Measurements from ENCODE around the gene ADAMTS3. TPM values are rescaled to one million over a fixed set of nuclear protein-coding genes. Genes with fewer than 3 reads are reported as not detected.
A peak's percentile ranks its signal among the peaks of the same experiment; 100 is the strongest.

ADAMTS3 gene
- 0.64 TPM for polyA plus RNA-seq (2013, experiment 1 of 2)
- 0.57 TPM for polyA plus RNA-seq (2013, experiment 2 of 2)

GRCh38 chr4:72568959-72569718 lies at the start of gene ADAMTS3:
Gene ADAMTS3, minus strand, starts transcription at chr4:72569221. Its CDS starts 459 bp downstream, at chr4:72568762.
- Histone ChIP-seq H3K27ac (replicated peaks; ENCODE audit: low read length) (peak within 1 kb of the TSS; percentile 74), H3K9me3 (replicated peaks in 1 of 2; ENCODE audit: control insufficient read depth in 2 of 2, insufficient read depth in 1 of 2, low read depth in 1 of 2, low read length in 2 of 2) (no peaks in the 10 kb centered on the region), H3K79me1 (ENCODE audit: low read depth, low read length) (no peaks in the 10 kb centered on the region), H4K91ac (ENCODE audit: low read depth, low read length, poor library complexity) (no peak within 1 kb of the TSS), H2BK5ac (ENCODE audit: low read length) (peak within 1 kb of the TSS; percentile 87), H3K27me3 (ENCODE audit: control insufficient read depth in 3 of 3, insufficient read depth in 3 of 3, low read depth in 1 of 3, low read length in 3 of 3) (no peaks in the 10 kb centered on the region), H3K36me3 (replicated peaks in 1 of 2; ENCODE audit: control insufficient read depth in 2 of 2, insufficient read depth in 2 of 2, low read length in 2 of 2) (no peaks in the 10 kb centered on the region), H2AK5ac (ENCODE audit: low read depth, low read length) (no peak within 1 kb of the TSS), H3K4me2 (ENCODE audit: insufficient read depth, low read length, poor library complexity, severe bottlenecking) (peak within 1 kb of the TSS; percentile 92), H3K4ac (ENCODE audit: low read length) (no peak within 1 kb of the TSS), H2AFZ (ENCODE audit: low read length) (peak within 1 kb of the TSS; percentile 98), H3K23ac (ENCODE audit: low read depth, low read length, poor library complexity) (peak within 1 kb of the TSS; percentile 6), H3K14ac (ENCODE audit: low read length) (no peak within 1 kb of the TSS), H2BK15ac (ENCODE audit: low read length) (peak within 1 kb of the TSS; percentile 7), H2BK120ac (ENCODE audit: low read depth, low read length) (no peak within 1 kb of the TSS), H3K4me1 (ENCODE audit: control insufficient read depth in 2 of 2, insufficient read depth in 1 of 2, low read depth in 1 of 2, low read length in 2 of 2) (peaks cover 1 to 10% of the 10 kb centered on the region in 2 donors), H2BK12ac (ENCODE audit: low read length) (no peak within 1 kb of the TSS), H3K18ac (ENCODE audit: low read length) (peak within 1 kb of the TSS; percentile 98), H3K4me3 (ENCODE audit: low read length in 2 of 2) (peak within 1 kb of the TSS; percentile 63 to 83), H4K8ac (ENCODE audit: low read depth, low read length) (no peak within 1 kb of the TSS), H3K9ac (ENCODE audit: low read depth, low read length, poor library complexity) (peak within 1 kb of the TSS; percentile 79)
- peak; percentile 76 for DNase-seq (ENCODE audit: low spot score)
- WGBS, 2 donors (ENCODE audit: extremely low coverage in 2 of 2, insufficient read length in 2 of 2, insufficient replicate concordance in 1 of 2): no CpG with 5 or more reads among the region's 59 CpGs

GRCh38 chr4:72613959-72614358 lies 44.9 kb upstream of the ADAMTS3 start:
- H3K4me2 ChIP-seq (ENCODE audit: insufficient read depth, low read length, poor library complexity, severe bottlenecking): no peak overlapping the region
- DNase-seq (ENCODE audit: low spot score): no peak
- no peaks in the 10 kb centered on the region for H3K9me3 ChIP-seq (replicated peaks in 1 of 2; ENCODE audit: control insufficient read depth in 2 of 2, insufficient read depth in 1 of 2, low read depth in 1 of 2, low read length in 2 of 2)
- H3K27me3 ChIP-seq (ENCODE audit: control insufficient read depth in 3 of 3, insufficient read depth in 3 of 3, low read depth in 1 of 3, low read length in 3 of 3): no peaks in the 10 kb centered on the region
- H4K8ac ChIP-seq (ENCODE audit: low read depth, low read length): no peak overlapping the region
- no peak overlapping the region for H4K91ac ChIP-seq (ENCODE audit: low read depth, low read length, poor library complexity)
- H2AFZ ChIP-seq (ENCODE audit: low read length): peak overlapping the region; percentile 50
- H3K36me3 ChIP-seq (replicated peaks in 1 of 2; ENCODE audit: control insufficient read depth in 2 of 2, insufficient read depth in 2 of 2, low read length in 2 of 2): no peaks in the 10 kb centered on the region
- no peak overlapping the region for H2BK5ac ChIP-seq (ENCODE audit: low read length)
- no peak overlapping the region for H3K18ac ChIP-seq (ENCODE audit: low read length)
- no CpG with 5 or more reads among the region's 2 CpGs for WGBS, 2 donors (ENCODE audit: extremely low coverage in 2 of 2, insufficient read length in 2 of 2, insufficient replicate concordance in 1 of 2)
- no peak overlapping the region for H2BK12ac ChIP-seq (ENCODE audit: low read length)
- no peak overlapping the region for H2AK5ac ChIP-seq (ENCODE audit: low read depth, low read length)
- no peak overlapping the region for H3K27ac ChIP-seq (replicated peaks; ENCODE audit: low read length)
- no peak overlapping the region for H2BK120ac ChIP-seq (ENCODE audit: low read depth, low read length)
- H3K14ac ChIP-seq (ENCODE audit: low read length): no peak overlapping the region
- H3K4ac ChIP-seq (ENCODE audit: low read length): no peak overlapping the region
- H3K4me3 ChIP-seq (ENCODE audit: low read length in 2 of 2): no peak overlapping the region
- H3K4me1 ChIP-seq (ENCODE audit: control insufficient read depth in 2 of 2, insufficient read depth in 1 of 2, low read depth in 1 of 2, low read length in 2 of 2): no peaks in the 10 kb centered on the region
- H2BK15ac ChIP-seq (ENCODE audit: low read length): no peak overlapping the region
- H3K9ac ChIP-seq (ENCODE audit: low read depth, low read length, poor library complexity): no peak overlapping the region
- no peak overlapping the region for H3K23ac ChIP-seq (ENCODE audit: low read depth, low read length, poor library complexity)
- H3K79me1 ChIP-seq (ENCODE audit: low read depth, low read length): no peaks in the 10 kb centered on the region

GRCh38 chr4:72606751-72607150 lies 37.7 kb upstream of the ADAMTS3 start:
- no peak overlapping the region for H3K14ac ChIP-seq (ENCODE audit: low read length)
- H4K8ac ChIP-seq (ENCODE audit: low read depth, low read length): no peak overlapping the region
- no peak overlapping the region for H3K27ac ChIP-seq (replicated peaks; ENCODE audit: low read length)
- no peak overlapping the region for H3K4ac ChIP-seq (ENCODE audit: low read length)
- no peak overlapping the region for H3K4me3 ChIP-seq (ENCODE audit: low read length in 2 of 2)
- no peak overlapping the region for H4K91ac ChIP-seq (ENCODE audit: low read depth, low read length, poor library complexity)
- H3K4me1 ChIP-seq (ENCODE audit: control insufficient read depth in 2 of 2, insufficient read depth in 1 of 2, low read depth in 1 of 2, low read length in 2 of 2): no peaks in the 10 kb centered on the region
- no peak overlapping the region for H3K4me2 ChIP-seq (ENCODE audit: insufficient read depth, low read length, poor library complexity, severe bottlenecking)
- no peak overlapping the region for H2BK120ac ChIP-seq (ENCODE audit: low read depth, low read length)
- no peak for DNase-seq (ENCODE audit: low spot score)
- no peaks in the 10 kb centered on the region for H3K36me3 ChIP-seq (replicated peaks in 1 of 2; ENCODE audit: control insufficient read depth in 2 of 2, insufficient read depth in 2 of 2, low read length in 2 of 2)
- no peak overlapping the region for H3K18ac ChIP-seq (ENCODE audit: low read length)
- H2BK12ac ChIP-seq (ENCODE audit: low read length): no peak overlapping the region
- H3K23ac ChIP-seq (ENCODE audit: low read depth, low read length, poor library complexity): no peak overlapping the region
- no peak overlapping the region for H3K9ac ChIP-seq (ENCODE audit: low read depth, low read length, poor library complexity)
- H3K79me1 ChIP-seq (ENCODE audit: low read depth, low read length): no peaks in the 10 kb centered on the region
- no peak overlapping the region for H2AK5ac ChIP-seq (ENCODE audit: low read depth, low read length)
- H2BK15ac ChIP-seq (ENCODE audit: low read length): no peak overlapping the region
- H2BK5ac ChIP-seq (ENCODE audit: low read length): no peak overlapping the region
- H3K27me3 ChIP-seq (ENCODE audit: control insufficient read depth in 3 of 3, insufficient read depth in 3 of 3, low read depth in 1 of 3, low read length in 3 of 3): no peaks in the 10 kb centered on the region
- H2AFZ ChIP-seq (ENCODE audit: low read length): no peak overlapping the region
- peaks cover 0 to 11% of the 10 kb centered on the region in 2 donors for H3K9me3 ChIP-seq (replicated peaks in 1 of 2; ENCODE audit: control insufficient read depth in 2 of 2, insufficient read depth in 1 of 2, low read depth in 1 of 2, low read length in 2 of 2)
- WGBS, 2 donors (ENCODE audit: extremely low coverage in 2 of 2, insufficient read length in 2 of 2, insufficient replicate concordance in 1 of 2): no CpG with 5 or more reads among the region's 2 CpGs

- Histone ChIP-seq H3K27me3 (ENCODE audit: control insufficient read depth in 3 of 3, insufficient read depth in 3 of 3, low read depth in 1 of 3, low read length in 3 of 3) (no peaks in the 10 kb centered on the region), H3K9me3 (replicated peaks in 1 of 2; ENCODE audit: control insufficient read depth in 2 of 2, insufficient read depth in 1 of 2, low read depth in 1 of 2, low read length in 2 of 2) (peaks cover 0 to 11% of the 10 kb centered on the region in 2 donors), H3K27ac (replicated peaks; ENCODE audit: low read length) (no peak overlapping the region), H2BK15ac (ENCODE audit: low read length) (no peak overlapping the region), H3K9ac (ENCODE audit: low read depth, low read length, poor library complexity) (no peak overlapping the region), H4K91ac (ENCODE audit: low read depth, low read length, poor library complexity) (no peak overlapping the region), H2AFZ (ENCODE audit: low read length) (no peak overlapping the region), H2AK5ac (ENCODE audit: low read depth, low read length) (no peak overlapping the region), H3K79me1 (ENCODE audit: low read depth, low read length) (no peaks in the 10 kb centered on the region), H2BK120ac (ENCODE audit: low read depth, low read length) (no peak overlapping the region), H4K8ac (ENCODE audit: low read depth, low read length) (no peak overlapping the region), H2BK12ac (ENCODE audit: low read length) (no peak overlapping the region), H3K4ac (ENCODE audit: low read length) (no peak overlapping the region), H3K14ac (ENCODE audit: low read length) (no peak overlapping the region), H3K18ac (ENCODE audit: low read length) (no peak overlapping the region), H3K4me1 (ENCODE audit: control insufficient read depth in 2 of 2, insufficient read depth in 1 of 2, low read depth in 1 of 2, low read length in 2 of 2) (no peaks in the 10 kb centered on the region), H3K36me3 (replicated peaks in 1 of 2; ENCODE audit: control insufficient read depth in 2 of 2, insufficient read depth in 2 of 2, low read length in 2 of 2) (no peaks in the 10 kb centered on the region), H3K4me2 (ENCODE audit: insufficient read depth, low read length, poor library complexity, severe bottlenecking) (no peak overlapping the region), H3K23ac (ENCODE audit: low read depth, low read length, poor library complexity) (no peak overlapping the region), H3K4me3 (ENCODE audit: low read length in 2 of 2) (no peak overlapping the region), H2BK5ac (ENCODE audit: low read length) (no peak overlapping the region)
- no peak for DNase-seq (ENCODE audit: low spot score)
- no CpG with 5 or more reads among the region's 2 CpGs for WGBS, 2 donors (ENCODE audit: extremely low coverage in 2 of 2, insufficient read length in 2 of 2, insufficient replicate concordance in 1 of 2)
Observed at GRCh38 chr4:72604324-72604723, 35.3 kb upstream of the ADAMTS3 start.
